GM12878 (cell line): ENCODE data around the gene RNF223. TPM values are rescaled to one million over a fixed set of nuclear protein-coding genes. Genes with fewer than 3 reads are reported as not detected.
"Not testable (repeated sequence)": the region's sequence is repeated elsewhere in the genome, so short reads cannot be mapped to it uniquely, and the experiment has no call there.

Experiments used
- ATAC-seq: fragments of 200-7000 bp; cut with Tn5 transposase; 3 replicates; pipeline ENCODE4 v1.9.1; 2020; ENCODE audit warnings: mild to moderate bottlenecking, moderate library complexity
- BruUV-seq: library from RNA; stranded (reverse); fragments of 400-500 nt; replicated peaks from 2 replicates; lab custom pipeline; 2021; lab: Mats Ljungman, UMichigan
- CTCF ChIA-PET: fragments of 300-600 bp; sonication (Branson Sonifier 250); formaldehyde crosslinking; extraction: SDS; loops from one replicate; lab custom pipeline; 2021; ENCODE audit warnings: inconsistent platforms; lab: Yijun Ruan, JAX
- POLR2A ChIA-PET: fragments of 350-600 bp; formaldehyde crosslinking; extraction: SDS; loops from one replicate; lab custom pipeline; 2021; ENCODE audit warnings: inconsistent platforms; lab: Charles Lee
- RAD21 ChIA-PET: fragments of 300-600 bp; sonication (Branson Sonifier 250); formaldehyde crosslinking; loops from one replicate; lab custom pipeline; 2023; ENCODE audit warnings: antibody characterized with exemption; ENCODE audit not compliant: unreplicated experiment; lab: Charles Lee
- SMC1A ChIA-PET: fragments of 300-600 bp; sonication (Branson Sonifier 250); formaldehyde crosslinking; loops from one replicate; lab custom pipeline; 2023; ENCODE audit not compliant: unreplicated experiment, uncharacterized antibody; lab: Charles Lee
- DNase-seq: peaks from one replicate; pipeline ENCODE4 v3.0.0-alpha.2; 2011; ENCODE audit warnings: low read depth, low spot score
- FAIRE-seq: peaks from 3 replicates; lab custom pipeline; 2011; peaks lifted over from hg19 to GRCh38; lab: Jason Lieb, UNC
- H2AFZ ChIP-seq: 2 replicates; pipeline ENCODE4 v1.6.0; 2011; ENCODE audit warnings: low read depth, low read length, control low read depth; ENCODE audit not compliant: control insufficient read depth
- H3K27ac ChIP-seq: 2 replicates; pipeline ENCODE4 v1.5.1; 2011; ENCODE audit warnings: control low read depth; ENCODE audit not compliant: control insufficient read depth, insufficient read depth
- H3K27me3 ChIP-seq, 2 experiments: replicated peaks in 1 of 2; 2 replicates each; pipeline versions ENCODE4 v1.6.0 to v1.6.1; 2011; ENCODE audit warnings: low read length in 1 of 2; ENCODE audit not compliant: control insufficient read depth in 2 of 2, insufficient read depth in 2 of 2
- H3K36me3 ChIP-seq, 2 experiments: 2 replicates each; pipeline ENCODE4 v1.5.1; 2011; ENCODE audit warnings: low read length in 1 of 2; ENCODE audit not compliant: control insufficient read depth in 2 of 2, insufficient read depth in 2 of 2
- H3K4me1 ChIP-seq: 2 replicates; pipeline ENCODE4 v1.6.1; 2011; ENCODE audit warnings: mild to moderate bottlenecking, low read length, moderate library complexity, mixed read lengths; ENCODE audit not compliant: control insufficient read depth, insufficient read depth
- H3K4me2 ChIP-seq: 2 replicates; pipeline ENCODE4 v1.6.0; 2011; ENCODE audit warnings: control low read depth; ENCODE audit not compliant: control insufficient read depth, insufficient read depth
- H3K4me3 ChIP-seq: fragments of 200-600 bp; sonication (generic); 2 replicates; pipeline ENCODE4 v1.5.1; 2016
- H3K79me2 ChIP-seq: 2 replicates; pipeline ENCODE4 v1.6.0; 2011; ENCODE audit warnings: low read length; ENCODE audit not compliant: control insufficient read depth, insufficient read depth
- H3K9ac ChIP-seq: 2 replicates; pipeline ENCODE4 v1.8.0; 2011; ENCODE audit warnings: low read length, control low read depth, mixed read lengths; ENCODE audit not compliant: control insufficient read depth, insufficient read depth
- H3K9me3 ChIP-seq: replicated peaks from 3 replicates; pipeline ENCODE4 v1.5.1; 2011; ENCODE audit warnings: mild to moderate bottlenecking, low read length; ENCODE audit not compliant: control insufficient read depth, insufficient read depth
- H4K20me1 ChIP-seq: 2 replicates; pipeline ENCODE4 v1.6.0; 2011; ENCODE audit not compliant: control insufficient read depth, insufficient read depth
- POU2F2 ChIP-seq: IDR thresholded peaks from 3 replicates; pipeline ENCODE4 v1.6.1; 2011; ENCODE audit warnings: low read depth, mild to moderate bottlenecking, low read length, borderline replicate concordance
- SP1 ChIP-seq: IDR thresholded peaks from one replicate; pipeline ENCODE4 v1.6.1; 2011; ENCODE audit warnings: low read depth, low read length
- WGBS: methylation state at CpG from one replicate; pipeline ENCODE4 v1.1.6; 2016; ENCODE audit warnings: low lambda C conversion rate; ENCODE audit not compliant: insufficient replicate concordance, insufficient coverage; ENCODE audit errors: missing lambda C conversion rate; 5-methylcytosine and 5-hydroxymethylcytosine counted together
- in situ Hi-C: fragments of 300-500 bp; cut with MboI; formaldehyde crosslinking; loops from 9 replicates; pipeline ENCODE4 v1.14.3; 2018; ENCODE audit warnings: mixed read lengths
- intact Hi-C: fragments of 100-400 bp; cut with micrococcal nuclease; formaldehyde crosslinking; loops from one replicate; pipeline ENCODE4 v1.14.2; 2022; ENCODE audit not compliant: unreplicated experiment
- polyA plus RNA-seq, 11 experiments: library from polyadenylated mRNA; depleted of rRNA in 4 of 11; unstranded in 6 of 11; stranded (reverse) in 5 of 11; fragments of >200 nt; fragmentation: Nextera tagmentation in 4 of 11; fragmentation: Illumina TruSeq in 1 of 11; extraction: Ambion mirVana in 4 of 11; extraction: Trizol in 1 of 11; gene quantifications; 1 replicate in 1 of 11; 2 replicates in 10 of 11; pipeline versions ENCODE4 v1.2.1 to v1.2.3, GENCODE V29; 2011 to 2016; ENCODE audit warnings: inconsistent platforms in 2 of 11, missing spikeins in 2 of 11, low read depth in 1 of 11
- total RNA-seq, 4 experiments: library from RNA; depleted of rRNA in 3 of 4; stranded (reverse); fragments of >200 nt in 3 of 4; fragmentation: Illumina TruSeq in 1 of 4; extraction: Trizol in 1 of 4; gene quantifications; 2 replicates each; pipeline versions ENCODE4 v1.2.1 to v1.2.3, GENCODE V29; 2013 to 2021

RNF223 gene
- total and polyA plus RNA-seq, 10 of the 15 experiments (the other 5 are each of a cell fraction or from before 2014, with no cell fraction given), result 0.06 TPM; not detected in 9

- Histone ChIP-seq H3K4me3 (no peak overlapping the region), H3K27me3 (no peaks in the 10 kb centered on the region), H3K79me2 (no peaks in the 10 kb centered on the region), H3K4me2 (no peak overlapping the region), H3K4me1 (peaks cover 29% of the 10 kb centered on the region), H4K20me1 (no peaks in the 10 kb centered on the region), H2AFZ (no peak overlapping the region)
- DNase-seq, result no peak
- ChIA-PET CTCF (interaction anchor here (5.7 to 8.7 kb wide), 2 partner anchors 34 to 82 kb away, joined by 71 to 83 read pairs; no protein-coding TSS in a partner anchor), SMC1A (interaction anchor here (1.7 kb wide), 1 partner anchor 81 kb away, joined by 4 read pairs; no protein-coding TSS in a partner anchor), RAD21 (no interaction called here)
- FAIRE-seq, result no peak
- ATAC-seq, result no peak
- in situ Hi-C loops, result no loop called here
- TF ChIP-seq SP1 (no peak), POU2F2 (peak; percentile 96; the same call in 2 of the 3 replicates)
- TF ChIP-seq, all 136 proteins: peak for 1
- no peaks in the 10 kb centered on the region for H3K36me3 ChIP-seq
- no peaks in the 10 kb centered on the region for H3K9me3 ChIP-seq
- 47% methylated on average over 27 of the region's 27 CpGs for WGBS
- H3K27ac ChIP-seq, result no peak overlapping the region
- POLR2A ChIA-PET, result interaction anchor here (1.1 kb wide), 1 partner anchor 56 kb away, joined by 4 read pairs; no protein-coding TSS in a partner anchor
- H3K9ac ChIP-seq, result no peak overlapping the region
- intact Hi-C loops, result loop anchor here (10.0 kb wide), 1 partner anchor 162 kb away; no protein-coding TSS in a partner anchor
- no TSS peak for BruUV-seq
These were observed 7.5 kb downstream of the RNF223 start for GRCh38 chr1:1066403-1067283.

GRCh38 chr1:1065940-1066304 is 8.2 kb downstream of the RNF223 start:
- H3K27ac ChIP-seq, H3K36me3 ChIP-seq, H3K9ac ChIP-seq, H4K20me1 ChIP-seq, H3K4me3 ChIP-seq, H3K27me3 ChIP-seq, H2AFZ ChIP-seq, H3K9me3 ChIP-seq, in situ Hi-C loops, ATAC-seq, RAD21 ChIA-PET, H3K79me2 ChIP-seq, H3K4me2 ChIP-seq, DNase-seq, FAIRE-seq: not testable (repeated sequence)
- intact Hi-C loops, result loop anchor here (10.0 kb wide), 1 partner anchor 161 kb away; no protein-coding TSS in a partner anchor
- 70% methylated on average over 11 of the region's 11 CpGs for WGBS
- POLR2A ChIA-PET, result interaction anchor here (1.1 kb wide), 1 partner anchor 57 kb away, joined by 4 read pairs; no protein-coding TSS in a partner anchor
- CTCF ChIA-PET, result interaction anchor here (5.7 to 8.7 kb wide), 2 partner anchors 34 to 81 kb away, joined by 71 to 83 read pairs; no protein-coding TSS in a partner anchor
- peaks cover 29% of the 10 kb centered on the region for H3K4me1 ChIP-seq
- BruUV-seq, result TSS peak; percentile 93
- SMC1A ChIA-PET, result interaction anchor here (1.7 kb wide), 1 partner anchor 80 kb away, joined by 4 read pairs; no protein-coding TSS in a partner anchor
